SK-N-MC (cell line): ENCODE measurements around the gene HIP1.

Experiments used
- EZH2 ChIP-seq: fragments of 200-600 bp; sonication (generic); IDR thresholded peaks from one replicate; pipeline ENCODE4 v1.6.1; 2017; ENCODE audit warnings: antibody characterized with exemption
- FOXP2 ChIP-seq: optimal IDR thresholded peaks from 2 replicates; pipeline ENCODE3; 2011; ENCODE audit warnings: mild to moderate bottlenecking, moderate library complexity; ENCODE audit not compliant: insufficient read depth; ENCODE audit errors: extremely low read length, control extremely low read depth
- POLR2AphosphoS5 ChIP-seq: IDR thresholded peaks from 2 replicates; pipeline ENCODE4 v1.6.1; 2012; ENCODE audit warnings: mild to moderate bottlenecking, low read depth, low read length, borderline replicate concordance

GRCh38 chr7:75688200-75689136, 50.3 kb downstream of the HIP1 start:
- TF ChIP-seq EZH2, result no peak
- no peak for TF ChIP-seq POLR2AphosphoS5
- TF ChIP-seq FOXP2, result no peak
